HepG2 (cell line): ENCODE measurements around the gene RPS6KB2. TPM values are rescaled to one million over a fixed set of nuclear protein-coding genes. Genes with fewer than 3 reads are reported as not detected.
A peak's percentile ranks its signal among the peaks of the same experiment; 100 is the strongest.

Experiments used
- HCFC1 ChIP-seq: fragments of 150-350 bp; IDR thresholded peaks from 2 replicates; pipeline ENCODE4 v1.6.1; 2014; ENCODE audit warnings: low read depth, low read length
- HHEX ChIP-seq: IDR thresholded peaks from 2 replicates; pipeline ENCODE4 v1.6.1; 2016; ENCODE audit warnings: control low read depth
- HOMEZ ChIP-seq: IDR thresholded peaks from 2 replicates; pipeline ENCODE4 v1.6.1; 2016; ENCODE audit warnings: low read depth
- KMT2B ChIP-seq: IDR thresholded peaks from 2 replicates; pipeline ENCODE4 v1.6.1; 2016; ENCODE audit warnings: missing genetic modification reagents, missing compliant biosample characterization
- MEF2D ChIP-seq: sonication (generic); formaldehyde crosslinking; IDR thresholded peaks from 2 replicates; pipeline ENCODE4 v1.5.1; 2020; ENCODE audit warnings: mild to moderate bottlenecking, missing genetic modification reagents
- NRL ChIP-seq: sonication (generic); formaldehyde crosslinking; IDR thresholded peaks from 2 replicates; pipeline ENCODE4 v1.5.0; 2020; ENCODE audit warnings: missing genetic modification reagents, mild to moderate bottlenecking, moderate library complexity, borderline replicate concordance
- PTBP1 ChIP-seq: fragments of 200-400 bp; formaldehyde crosslinking; IDR thresholded peaks from 2 replicates; pipeline ENCODE4 v1.6.1; 2018; ENCODE audit warnings: low read length, low read depth; ENCODE audit not compliant: poor library complexity, severe bottlenecking
- SOX13 ChIP-seq, 3 experiments: fragments of 450-650 bp in 1 of 3; sonication (generic) in 1 of 3; formaldehyde crosslinking in 1 of 3; IDR thresholded peaks in 2 of 3; conservative IDR thresholded peaks in 1 of 3; 2 replicates each; pipeline versions ENCODE4 v1.5.0 to v1.6.1; 2016 to 2020; ENCODE audit warnings: antibody characterized with exemption in 1 of 3, mild to moderate bottlenecking in 1 of 3, missing compliant biosample characterization in 1 of 3, missing genetic modification reagents in 1 of 3, moderate library complexity in 1 of 3
- YEATS2 ChIP-seq: sonication (generic); formaldehyde crosslinking; IDR thresholded peaks from 2 replicates; pipeline ENCODE4 v1.4.0; 2020; ENCODE audit warnings: missing genetic modification reagents, borderline replicate concordance
- ZFP36 ChIP-seq: fragments of 150-350 bp; IDR thresholded peaks from 2 replicates; pipeline ENCODE4 v1.6.1; 2018; ENCODE audit warnings: borderline replicate concordance, low read length, low read depth; ENCODE audit not compliant: partially characterized antibody
- ZNF143 ChIP-seq: sonication (generic); formaldehyde crosslinking; IDR thresholded peaks from 2 replicates; pipeline ENCODE4 v1.4.0; 2020; ENCODE audit warnings: missing genetic modification reagents
- ZNF333 ChIP-seq: sonication (generic); formaldehyde crosslinking; IDR thresholded peaks from 2 replicates; pipeline ENCODE4 v1.4.0; 2020; ENCODE audit warnings: mild to moderate bottlenecking, missing genetic modification reagents, borderline replicate concordance
- ZNF513 ChIP-seq: sonication (generic); formaldehyde crosslinking; conservative IDR thresholded peaks from 2 replicates; pipeline ENCODE4 v1.5.0; 2020; ENCODE audit warnings: missing genetic modification reagents
- ZNF784 ChIP-seq: sonication (generic); formaldehyde crosslinking; IDR thresholded peaks from 2 replicates; pipeline ENCODE4 v1.5.1; 2020; ENCODE audit warnings: missing genetic modification reagents, mild to moderate bottlenecking, borderline replicate concordance
- ZSCAN29 ChIP-seq: sonication (generic); formaldehyde crosslinking; conservative IDR thresholded peaks from 2 replicates; pipeline ENCODE4 v1.4.0; 2020; ENCODE audit warnings: mild to moderate bottlenecking, missing genetic modification reagents
- ZSCAN5A ChIP-seq: sonication (generic); formaldehyde crosslinking; IDR thresholded peaks from 2 replicates; pipeline ENCODE4 v1.8.0; 2022; ENCODE audit warnings: mild to moderate bottlenecking, missing genetic modification reagents, borderline replicate concordance
- ZUFSP ChIP-seq: sonication (generic); formaldehyde crosslinking; IDR thresholded peaks from 2 replicates; pipeline ENCODE4 v1.9.0; 2021; ENCODE audit warnings: missing genetic modification reagents, mild to moderate bottlenecking, borderline replicate concordance
- polyA plus RNA-seq, 8 experiments: library from polyadenylated mRNA; depleted of rRNA in 3 of 8; stranded (reverse) in 7 of 8; unstranded in 1 of 8; fragments of >200 nt; fragmentation: Illumina TruSeq in 4 of 8; extraction: Trizol in 4 of 8; gene quantifications; 2 replicates each; pipeline versions ENCODE4 v1.2.1 to v1.2.3, GENCODE V29; 2011 to 2016; ENCODE audit warnings: low read depth in 4 of 8, missing spikeins in 1 of 8, mixed read lengths in 1 of 8; ENCODE audit not compliant: insufficient read depth in 1 of 8
- total RNA-seq, 5 experiments: library from RNA; depleted of rRNA; stranded (reverse); fragments of >200 nt; fragmentation: Illumina TruSeq; extraction: Trizol; gene quantifications; 2 replicates each; pipeline ENCODE4 v1.2.3, GENCODE V29; 2016; ENCODE audit warnings: low read depth in 1 of 5

Gene RPS6KB2
- total and polyA plus RNA-seq, 2 of the 13 experiments (the other 11 are each of a cell fraction or from before 2014, with no cell fraction given) = 52.9 to 54.8 TPM

- TF ChIP-seq ZSCAN5A (CRISPR knock-in tag) (peak; percentile 96), HCFC1 (peak; percentile 74), ZFP36 (no peak), ZNF784 (CRISPR knock-in tag) (peak; percentile 88; the same call in 1 of the 2 replicates), PTBP1 (no peak), ZNF333 (CRISPR knock-in tag) (no peak; the same call in 1 of the 2 replicates), ZNF513 (CRISPR knock-in tag) (no peak), SOX13 (IDR thresholded peaks at IDR 0.05) (no peak), SOX13 (CRISPR knock-in tag; conservative IDR thresholded peaks at IDR 0.05 in 1 of 2, IDR thresholded peaks at IDR 0.05 in 1 of 2) (peak in 1 of 2 experiments; percentile 30; a peak in 1 of 4 replicates), ZUFSP (CRISPR knock-in tag) (no peak), ZNF143 (no peak), YEATS2 (CRISPR knock-in tag) (peak; percentile 98; the same call in 1 of the 2 replicates), ZSCAN29 (peak; percentile 87; the same call in 1 of the 2 replicates), MEF2D (peak; percentile 97), KMT2B (CRISPR knock-in tag) (peak; percentile 81), HHEX (CRISPR knock-in tag) (no peak), NRL (CRISPR knock-in tag) (peak; percentile 99), HOMEZ (peak; percentile 82)
Observed at GRCh38 chr11:67482827-67483798, 54.8 kb downstream of the RPS6KB2 start, which contains the start of gene AIP (continued).
